NCI-H460 (cell line): Measurements from ENCODE around the gene SHQ1. TPM values are rescaled to one million over a fixed set of nuclear protein-coding genes. Genes with fewer than 3 reads are reported as not detected.

Experiments
- DNase-seq: peaks from one replicate; pipeline ENCODE4 v3.0.0-alpha.2; 2016; ENCODE audit warnings: low read depth; ENCODE audit errors: extremely low read depth
- total RNA-seq: library from RNA; depleted of rRNA; stranded (reverse); fragments of >200 nt; shearing (Covaris generic); gene quantifications from 2 replicates; pipeline ENCODE4 v1.2.3, GENCODE V29; 2014

SHQ1 gene
- total RNA-seq, 1 experiment from 2014 or later: 10.4 TPM

- no peak for DNase-seq
These were observed 6.8 kb upstream of the SHQ1 start for GRCh38 chr3:72855001-72855400.

GRCh38 chr3:72848703-72849081, 447 bp upstream of the SHQ1 start:
- DNase-seq: no peak

- DNase-seq: no peak
These were observed 963 bp downstream of the SHQ1 start for GRCh38 chr3:72847282-72847681.

GRCh38 chr3:72846166-72846565, 2.1 kb downstream of the SHQ1 start:
- DNase-seq: no peak

- no peak for DNase-seq
These were observed 3.7 kb downstream of the SHQ1 start for GRCh38 chr3:72844436-72844993.

- no peak for DNase-seq
These were observed 9.2 kb downstream of the SHQ1 start for GRCh38 chr3:72839057-72839456.

GRCh38 chr3:72836923-72837322, 11.3 kb downstream of the SHQ1 start:
- no peak for DNase-seq

- no peak for DNase-seq
These were observed 11.8 kb downstream of the SHQ1 start for GRCh38 chr3:72836416-72836815.

GRCh38 chr3:72830452-72831223, 17.6 kb downstream of the SHQ1 start:
- DNase-seq: no peak

GRCh38 chr3:72829701-72830100, 18.5 kb downstream of the SHQ1 start:
- DNase-seq: no peak

- DNase-seq: no peak
These were observed 27.0 kb downstream of the SHQ1 start for GRCh38 chr3:72821161-72821781.

- no peak for DNase-seq
These were observed 27.8 kb downstream of the SHQ1 start for GRCh38 chr3:72820415-72820814.

GRCh38 chr3:72818905-72819304, 29.3 kb downstream of the SHQ1 start:
- DNase-seq: no peak

GRCh38 chr3:72818092-72818773, 30.0 kb downstream of the SHQ1 start:
- DNase-seq: no peak

- no peak for DNase-seq
These were observed 31.3 kb downstream of the SHQ1 start for GRCh38 chr3:72816862-72817355.

- no peak for DNase-seq
These were observed 33.9 kb downstream of the SHQ1 start for GRCh38 chr3:72814308-72814707.

GRCh38 chr3:72812201-72812600, 36.0 kb downstream of the SHQ1 start:
- DNase-seq: no peak

GRCh38 chr3:72811571-72811970, 36.7 kb downstream of the SHQ1 start:
- DNase-seq: no peak

GRCh38 chr3:72810659-72811434, 37.4 kb downstream of the SHQ1 start:
- DNase-seq: no peak

GRCh38 chr3:72810063-72810462, 38.2 kb downstream of the SHQ1 start:
- no peak for DNase-seq

GRCh38 chr3:72804361-72804760, 43.9 kb downstream of the SHQ1 start:
- no peak for DNase-seq
